Effector memory CD4-positive, alpha-beta T cell (primary cell): ENCODE data around the gene LAMP1.
A peak's percentile ranks its signal among the peaks of the same experiment; 100 is the strongest.
"Not testable (repeated sequence)": the region's sequence is repeated elsewhere in the genome, so short reads cannot be mapped to it uniquely, and the experiment has no call there.

ENCODE experiments used
- DNase-seq, 3 donors: peaks; one replicate each; pipeline ENCODE4 v3.0.0-alpha.2; 2020
- H3K27ac ChIP-seq: 2 replicates; pipeline ENCODE4 v1.7.0; 2013; ENCODE audit warnings: mild to moderate bottlenecking, low read length, moderate library complexity; ENCODE audit not compliant: insufficient read depth, poor library complexity, severe bottlenecking
- H3K27me3 ChIP-seq: replicated peaks from 2 replicates; pipeline ENCODE4 v1.7.0; 2013; ENCODE audit warnings: mild to moderate bottlenecking, low read length; ENCODE audit not compliant: insufficient read depth, control insufficient read depth, poor library complexity, severe bottlenecking
- H3K36me3 ChIP-seq: 2 replicates; pipeline ENCODE4 v1.7.0; 2013; ENCODE audit warnings: mild to moderate bottlenecking, low read length, moderate library complexity; ENCODE audit not compliant: control insufficient read depth, insufficient read depth
- H3K4me1 ChIP-seq: 2 replicates; pipeline ENCODE4 v1.7.0; 2013; ENCODE audit warnings: low read length, mild to moderate bottlenecking; ENCODE audit not compliant: control insufficient read depth, insufficient read depth, poor library complexity, severe bottlenecking
- H3K4me3 ChIP-seq: 2 replicates; pipeline ENCODE4 v1.7.0; 2013; ENCODE audit warnings: low read length, low read depth, mild to moderate bottlenecking; ENCODE audit not compliant: insufficient read depth, poor library complexity, severe bottlenecking
- H3K9me3 ChIP-seq: 2 replicates; pipeline ENCODE4 v1.7.0; 2013; ENCODE audit warnings: mild to moderate bottlenecking, low read length, moderate library complexity; ENCODE audit not compliant: control insufficient read depth
- total RNA-seq, 3 donors: gene quantifications; one replicate each; lab custom pipeline; 2026; lab: John Stamatoyannopoulos, UW

The LAMP1 gene
- 113 to 159 (median 127) reads per million in 3 donors for total RNA-seq

DNA sequence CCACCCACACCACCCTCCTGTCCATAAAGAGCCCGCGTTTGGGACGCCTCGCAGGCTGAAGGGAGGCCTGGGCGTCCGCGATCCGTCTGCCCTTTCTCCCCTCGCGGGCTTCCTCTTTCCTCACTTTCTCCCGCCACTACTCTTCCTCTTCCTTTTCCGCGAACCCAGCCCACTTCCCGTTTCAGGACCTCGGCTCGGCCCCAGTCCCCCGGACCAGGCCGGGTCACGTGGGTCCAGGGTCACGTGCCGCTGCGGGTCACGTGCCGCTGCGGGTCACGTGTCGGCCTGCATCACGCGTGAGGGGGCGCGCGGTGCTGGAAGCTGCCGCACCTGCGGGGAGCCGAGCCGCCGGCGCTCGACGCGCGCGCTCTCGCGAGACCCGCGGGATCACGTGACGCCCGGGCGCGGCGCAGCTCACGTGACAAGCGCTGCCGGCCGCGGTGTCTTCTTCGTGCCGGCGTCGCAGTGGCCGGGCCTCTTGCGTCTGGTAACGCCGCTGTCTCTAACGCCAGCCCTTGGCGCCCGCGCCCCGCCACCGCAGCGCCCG lies at the start of gene LAMP1:
LAMP1 (plus strand) TSS at position 417 of the 547 bp plus-strand sequence. CDS start 196 bp downstream, outside the sequence.
- no peaks in the 10 kb centered on the region for H3K27me3 ChIP-seq
- peak within 1 kb of the TSS; percentile 87 for H3K27ac ChIP-seq
- H3K36me3 ChIP-seq, result no peaks in the 10 kb centered on the region
- H3K9me3 ChIP-seq, result no peaks in the 10 kb centered on the region
- H3K4me1 ChIP-seq, result peaks cover 24% of the 10 kb centered on the region
- DNase-seq, result peak; percentile 97 to 99 (median 98)
- peak within 1 kb of the TSS; percentile 67 for H3K4me3 ChIP-seq

- Histone ChIP-seq H3K27me3 (no peaks in the 10 kb centered on the region), H3K4me3 (no peak overlapping the region), H3K9me3 (no peaks in the 10 kb centered on the region), H3K27ac (no peak overlapping the region), H3K4me1 (no peaks in the 10 kb centered on the region), H3K36me3 (peaks cover 69% of the 10 kb centered on the region)
- no peak for DNase-seq
Measured at GRCh38 chr13:113252516-113253095, 44.4 kb upstream of the LAMP1 start.

- H3K27me3 ChIP-seq, H3K27ac ChIP-seq, H3K4me3 ChIP-seq, DNase-seq, H3K4me1 ChIP-seq, H3K9me3 ChIP-seq: not testable (repeated sequence)
- peaks cover 52% of the 10 kb centered on the region for H3K36me3 ChIP-seq
Measured at GRCh38 chr13:113257908-113258307, 39.1 kb upstream of the LAMP1 start.

GRCh38 chr13:113258321-113259054 lies 38.6 kb upstream of the LAMP1 start:
- no peaks in the 10 kb centered on the region for H3K27me3 ChIP-seq
- H3K4me1 ChIP-seq, result no peaks in the 10 kb centered on the region
- no peak overlapping the region for H3K27ac ChIP-seq
- H3K4me3 ChIP-seq, result no peak overlapping the region
- DNase-seq, result no peak
- H3K9me3 ChIP-seq, result no peaks in the 10 kb centered on the region
- peaks cover 54% of the 10 kb centered on the region for H3K36me3 ChIP-seq

DNA sequence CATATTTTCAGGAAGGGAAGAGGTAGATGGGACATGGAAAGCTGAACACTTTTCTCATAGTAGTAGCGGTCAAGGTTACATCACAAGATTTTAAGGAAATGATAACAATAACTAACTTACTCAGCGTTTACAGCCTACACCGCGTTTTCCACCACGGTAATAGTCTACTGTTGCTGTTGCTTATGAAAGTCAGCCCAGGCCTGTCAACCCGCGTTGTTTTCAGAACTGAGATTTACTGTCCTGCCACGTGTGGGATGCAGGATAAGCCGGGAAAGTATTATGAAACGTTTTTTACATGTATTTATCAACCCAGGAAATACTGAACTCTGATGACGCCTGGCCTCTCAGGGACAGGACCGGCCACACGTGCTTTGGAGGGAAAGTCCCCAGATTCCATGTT lies 36.0 kb upstream of the LAMP1 start:
- no peak overlapping the region for H3K27ac ChIP-seq
- DNase-seq, result no peak
- H3K4me1 ChIP-seq, result no peaks in the 10 kb centered on the region
- H3K9me3 ChIP-seq, result no peaks in the 10 kb centered on the region
- no peak overlapping the region for H3K4me3 ChIP-seq
- no peaks in the 10 kb centered on the region for H3K27me3 ChIP-seq
- H3K36me3 ChIP-seq, result peaks cover 47% of the 10 kb centered on the region

- not testable (repeated sequence) for H3K4me3 ChIP-seq, H3K27me3 ChIP-seq, H3K4me1 ChIP-seq, DNase-seq, H3K9me3 ChIP-seq, H3K27ac ChIP-seq
- H3K36me3 ChIP-seq, result peaks cover 37% of the 10 kb centered on the region
Measured at GRCh38 chr13:113263016-113263415, 34.0 kb upstream of the LAMP1 start.

DNA sequence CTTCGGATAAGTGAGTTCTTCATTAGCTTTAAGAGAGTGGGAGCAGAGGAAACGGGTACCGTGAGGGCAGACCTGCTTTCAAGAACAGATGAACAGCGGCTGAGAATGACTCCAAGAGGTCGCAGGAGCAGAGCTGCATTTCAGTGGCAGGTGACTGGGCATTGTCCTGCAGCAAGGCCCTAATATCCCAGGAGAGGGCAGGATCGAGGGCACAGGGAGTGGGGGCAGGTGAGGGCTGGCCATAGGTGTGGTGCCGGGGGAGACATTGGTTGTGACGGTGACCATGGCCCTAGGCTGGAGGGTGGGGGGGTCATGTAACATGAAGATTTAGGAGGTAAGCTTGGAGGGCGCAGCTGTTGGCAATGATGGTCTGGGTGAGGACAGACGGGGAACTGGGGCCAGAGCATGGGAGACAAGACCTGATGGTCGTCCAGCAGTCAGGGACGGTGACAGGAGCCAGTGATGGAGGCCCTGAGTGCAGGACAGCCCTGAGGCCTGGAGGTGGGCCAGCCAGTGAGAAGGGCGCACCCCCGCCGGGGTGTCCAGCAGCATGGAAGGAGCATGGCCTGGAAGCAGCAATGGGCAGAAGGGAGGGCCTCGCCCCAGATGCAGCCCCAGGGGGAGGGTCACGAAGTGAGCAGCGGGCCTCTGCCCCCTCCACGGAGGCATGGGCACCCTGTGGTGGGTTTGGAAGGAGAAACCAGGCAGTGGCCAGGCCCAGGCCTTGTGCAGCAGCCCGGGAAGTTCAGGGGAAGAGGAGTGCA lies 29.2 kb upstream of the LAMP1 start:
- no peak for DNase-seq
- H3K4me1 ChIP-seq, result no peaks in the 10 kb centered on the region
- H3K9me3 ChIP-seq, result no peaks in the 10 kb centered on the region
- H3K36me3 ChIP-seq, result peaks cover 4% of the 10 kb centered on the region
- H3K4me3 ChIP-seq, result no peak overlapping the region
- no peak overlapping the region for H3K27ac ChIP-seq
- no peaks in the 10 kb centered on the region for H3K27me3 ChIP-seq

DNA sequence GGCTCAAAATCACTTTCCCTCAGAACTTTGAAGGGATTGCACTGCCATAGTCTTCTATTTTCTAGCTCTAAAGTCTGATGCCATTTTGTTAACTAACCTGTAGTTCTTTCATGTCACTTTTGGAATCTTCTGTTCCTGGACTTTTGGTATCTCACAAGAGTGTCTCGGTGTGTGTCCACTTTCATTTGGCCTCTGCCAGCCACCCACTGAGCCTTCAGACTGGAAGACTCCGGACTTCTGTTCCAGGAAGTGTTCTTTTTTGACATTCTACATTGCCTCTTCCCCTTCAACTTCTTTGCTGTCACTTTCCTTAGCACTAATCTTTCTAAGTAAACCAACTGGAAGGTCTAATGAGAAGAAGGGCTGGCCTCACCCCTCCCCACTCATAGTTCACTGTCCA lies 25.0 kb upstream of the LAMP1 start:
- Histone ChIP-seq H3K27ac (no peak overlapping the region), H3K36me3 (no peaks in the 10 kb centered on the region), H3K4me1 (no peaks in the 10 kb centered on the region), H3K27me3 (no peaks in the 10 kb centered on the region), H3K9me3 (no peaks in the 10 kb centered on the region), H3K4me3 (no peak overlapping the region)
- DNase-seq, result no peak

- Histone ChIP-seq H3K9me3 (no peaks in the 10 kb centered on the region), H3K36me3 (no peaks in the 10 kb centered on the region), H3K4me1 (no peaks in the 10 kb centered on the region), H3K27ac (no peak overlapping the region), H3K4me3 (no peak overlapping the region), H3K27me3 (no peaks in the 10 kb centered on the region)
- DNase-seq, result no peak
Measured at GRCh38 chr13:113272701-113273181, 24.3 kb upstream of the LAMP1 start.
